GM19372 (cell line): ENCODE results near the gene MORC1.

Experiments
- ATAC-seq: cut with Tn5 transposase; IDR thresholded peaks from one replicate; pipeline ENCODE4 v1.9.1; 2021; ENCODE audit warnings: mild to moderate bottlenecking, low read depth, moderate library complexity; ENCODE audit not compliant: unreplicated experiment

Gene MORC1

DNA sequence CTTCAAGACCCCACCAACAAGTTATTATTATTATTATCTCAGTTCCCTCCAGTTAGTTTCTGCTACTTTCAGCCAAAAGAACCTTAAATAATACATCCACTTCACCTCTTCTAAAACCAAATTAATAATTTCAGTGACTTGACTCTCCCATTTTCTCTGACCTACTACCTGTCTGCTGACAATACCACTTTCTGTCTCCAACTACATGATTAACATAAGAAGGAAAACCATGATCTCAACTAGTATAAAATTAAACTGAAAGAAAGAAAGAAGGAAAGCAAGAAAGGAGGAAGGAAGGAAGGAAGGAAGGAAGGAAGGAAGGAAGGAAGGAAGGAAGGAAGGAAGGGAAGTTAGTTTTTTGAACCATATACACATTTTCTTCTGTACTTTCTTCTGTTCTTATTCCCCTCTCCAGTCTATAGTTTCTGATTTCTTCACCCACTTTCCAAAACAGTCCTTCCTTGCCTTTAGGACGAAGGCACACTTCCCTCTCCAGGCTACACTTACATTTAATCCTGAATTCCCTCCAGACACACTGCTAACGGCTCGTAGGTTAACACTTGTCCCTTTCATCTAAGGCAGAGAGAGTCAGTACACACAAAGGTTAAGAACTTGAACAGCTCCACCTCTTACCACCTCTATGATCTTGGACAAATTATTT, 84.8 kb downstream of the MORC1 start:
- ATAC-seq: no peak

DNA sequence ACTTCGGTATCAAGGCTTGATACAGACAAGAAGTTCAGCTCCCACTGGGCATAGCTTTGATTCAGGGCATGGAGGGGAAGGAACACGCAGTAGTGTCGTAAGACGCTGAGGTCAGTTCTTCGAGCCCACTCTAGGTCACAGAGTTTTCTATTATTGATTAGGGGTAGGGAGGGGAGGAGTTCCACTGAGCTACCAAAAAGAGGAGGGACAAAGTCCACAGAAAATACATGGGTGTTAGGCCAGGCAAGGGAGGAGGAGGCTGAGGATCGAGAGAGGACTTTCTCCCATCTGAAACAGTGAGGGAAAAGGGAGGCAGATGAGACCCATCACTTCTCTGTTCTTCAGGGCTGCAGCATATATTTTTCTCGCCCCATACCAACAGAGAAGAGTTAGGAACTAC, 89.2 kb downstream of the MORC1 start:
- no peak for ATAC-seq

DNA sequence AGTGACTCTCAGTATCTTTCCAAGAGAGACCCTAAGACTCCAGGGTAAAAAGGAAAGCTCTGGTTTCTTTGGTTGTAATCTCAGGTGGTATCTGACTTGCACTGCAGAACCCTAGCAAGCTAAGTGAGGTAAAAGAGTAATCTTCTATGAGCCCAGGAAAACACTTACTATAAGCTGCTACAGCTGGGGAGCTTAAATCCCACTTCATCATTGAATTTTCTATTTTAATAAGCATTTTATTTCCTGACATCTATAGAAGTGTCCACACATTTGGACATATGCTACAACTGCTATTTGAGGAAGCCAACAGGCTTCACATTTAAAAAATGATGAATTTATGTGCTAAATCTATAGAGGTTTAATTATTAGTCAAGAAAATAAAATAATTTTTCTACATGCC, 91.1 kb downstream of the MORC1 start:
- ATAC-seq: no peak

GRCh38 chr3:109025896-109026295, 92.0 kb downstream of the MORC1 start:
- no peak for ATAC-seq

DNA sequence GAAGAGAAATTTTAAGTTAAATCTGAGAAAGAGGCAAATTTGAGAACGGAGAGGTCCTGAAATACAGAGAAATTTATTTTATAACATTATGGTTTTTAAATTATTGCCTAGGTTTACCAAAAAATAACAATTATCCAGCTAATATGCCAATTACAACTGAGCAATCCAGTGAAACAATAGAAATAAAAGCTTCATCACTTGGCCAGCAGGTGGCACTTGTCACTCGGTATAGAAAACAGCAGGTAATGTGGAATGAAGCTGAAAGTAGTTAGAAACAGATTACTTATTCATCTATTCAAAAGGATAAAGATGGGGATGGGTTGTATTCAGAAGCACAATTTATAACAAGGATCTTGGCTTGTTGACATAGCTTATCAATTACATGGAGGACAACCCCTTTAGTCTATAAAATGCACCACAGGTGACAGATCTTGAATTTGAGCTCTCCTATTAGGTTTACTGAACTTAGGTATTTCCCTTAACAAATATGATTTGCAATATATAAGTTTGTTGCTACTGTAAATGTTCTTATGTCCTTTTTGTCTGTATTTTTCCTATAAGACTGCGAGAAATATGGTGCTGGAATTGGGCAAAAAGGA, 94.2 kb downstream of the MORC1 start:
- ATAC-seq: peak; percentile 92

DNA sequence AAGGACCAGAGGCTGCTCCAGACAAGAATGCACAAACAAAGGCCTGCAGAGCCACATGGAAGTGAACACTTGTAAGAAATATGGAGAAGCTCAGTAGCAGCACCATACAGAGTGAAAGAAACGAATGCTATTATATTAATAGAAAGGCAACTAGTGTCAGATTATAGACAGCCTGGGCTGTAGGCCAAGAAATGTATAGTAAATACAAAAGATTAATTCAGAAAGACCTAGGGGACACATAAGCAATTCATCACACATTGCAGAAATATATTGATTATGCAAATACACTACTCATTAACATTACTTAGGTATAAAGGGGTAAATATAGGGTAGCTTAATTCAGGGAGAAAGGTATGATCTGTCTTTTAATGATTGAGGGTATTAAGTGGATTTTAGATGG, 94.8 kb downstream of the MORC1 start:
- ATAC-seq: no peak

GRCh38 chr3:109021556-109021955, 96.4 kb downstream of the MORC1 start:
- no peak for ATAC-seq

- no peak for ATAC-seq
These were observed 99.1 kb downstream of the MORC1 start for GRCh38 chr3:109018828-109019227.

DNA sequence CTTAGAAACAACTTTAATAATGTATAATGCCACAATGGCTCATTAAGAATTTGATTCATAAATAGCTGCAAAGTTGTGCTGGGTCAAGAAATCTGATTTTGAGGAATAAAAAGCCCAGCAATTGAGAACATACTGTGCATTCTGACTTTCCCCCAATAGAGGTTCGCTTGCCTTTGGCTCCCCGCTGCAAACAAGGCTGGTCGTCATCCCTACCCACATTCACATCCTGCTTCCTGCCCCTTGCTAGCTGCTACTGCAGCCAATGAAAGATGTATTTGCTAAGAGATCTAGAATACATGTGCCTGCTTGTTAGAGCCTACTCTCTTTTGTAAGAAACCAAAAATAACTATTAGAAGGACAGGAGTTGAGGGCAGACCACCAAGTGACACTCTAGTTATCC, 112.5 kb downstream of the MORC1 start:
- ATAC-seq: no peak

DNA sequence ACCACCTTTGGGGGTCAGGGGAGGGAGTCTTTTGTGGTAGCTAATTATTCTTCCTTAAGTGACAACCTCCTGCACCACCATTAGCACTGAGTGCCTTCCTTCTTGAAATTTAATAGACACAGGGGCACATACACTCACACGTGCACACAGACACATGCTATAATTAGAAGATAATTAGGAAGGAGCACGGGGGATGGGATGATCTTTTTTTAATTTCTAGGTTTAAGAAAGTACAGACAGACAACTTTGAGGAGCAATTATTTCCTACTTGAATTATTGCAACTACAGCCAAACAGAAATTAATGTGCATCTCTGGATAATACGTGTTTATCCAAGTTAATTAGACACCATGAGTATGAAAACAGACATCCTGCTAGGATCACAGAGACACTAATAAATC, 119.5 kb downstream of the MORC1 start:
- ATAC-seq: no peak

DNA sequence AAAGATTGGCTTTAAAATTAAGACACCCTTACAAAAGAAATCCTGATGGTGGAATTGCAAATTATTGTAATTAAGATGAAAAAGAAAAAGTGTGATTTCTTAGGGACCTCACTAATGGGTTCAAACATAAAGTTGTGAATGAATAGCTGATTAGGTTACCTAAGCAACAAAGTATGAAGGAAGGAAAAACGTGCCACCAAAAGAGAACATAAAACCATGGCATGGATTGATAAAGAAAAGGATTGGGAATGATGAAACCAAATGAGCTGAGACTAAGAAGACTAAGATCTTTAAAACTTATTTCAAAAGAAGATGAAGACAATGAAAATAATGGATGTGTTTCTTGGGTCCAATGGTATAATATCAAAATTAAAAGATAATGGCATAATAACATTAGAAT, 132.1 kb downstream of the MORC1 start:
- ATAC-seq: no peak

DNA sequence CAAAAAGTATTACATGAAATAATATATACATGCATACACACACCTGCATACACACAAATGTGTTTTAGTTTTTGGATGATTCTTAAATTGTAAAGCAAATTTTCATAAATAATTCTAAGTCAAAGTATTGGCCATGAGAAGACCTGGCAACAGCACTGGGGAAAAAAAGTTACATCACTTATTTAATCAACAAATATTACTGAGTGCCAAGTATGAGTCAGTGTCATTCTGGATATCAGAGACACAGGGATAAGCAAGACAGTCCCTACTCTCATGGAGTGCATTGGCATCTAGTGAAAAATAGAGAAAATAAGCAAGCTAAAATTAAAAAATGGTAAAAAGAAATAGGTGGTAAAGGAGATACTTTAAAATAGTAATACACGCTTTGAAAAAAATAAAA, 134.9 kb downstream of the MORC1 start:
- no peak for ATAC-seq

- no peak for ATAC-seq
These were observed 141.9 kb downstream of the MORC1 start for GRCh38 chr3:108976058-108976457.

DNA sequence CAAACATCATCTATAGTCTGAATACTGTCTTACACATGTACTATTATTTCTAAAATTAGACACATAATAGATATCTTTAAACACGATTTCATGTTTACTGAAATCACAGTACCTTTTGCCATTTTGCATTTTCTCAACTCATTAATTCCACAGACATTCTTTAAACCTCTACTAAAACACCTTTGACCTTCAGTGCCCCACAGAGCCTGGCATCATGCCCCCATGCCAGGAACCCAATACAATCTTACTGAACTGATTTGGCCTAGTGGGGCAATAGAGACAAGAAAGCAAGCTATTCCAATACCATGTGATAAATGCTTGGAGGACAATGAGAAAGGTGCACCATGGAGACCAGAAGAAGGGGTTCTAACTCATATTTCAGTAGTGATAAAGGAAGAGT, 144.9 kb downstream of the MORC1 start:
- no peak for ATAC-seq

GRCh38 chr3:108972482-108972881, 145.5 kb downstream of the MORC1 start:
- no peak for ATAC-seq

GRCh38 chr3:108970561-108970960, 147.4 kb downstream of the MORC1 start:
- ATAC-seq: no peak

GRCh38 chr3:108966773-108967172, 151.2 kb downstream of the MORC1 start:
- no peak for ATAC-seq

GRCh38 chr3:108959017-108959416, 158.9 kb downstream of the MORC1 start:
- ATAC-seq: no peak

- no peak for ATAC-seq
These were observed 164.2 kb downstream of the MORC1 start, which contains the start of gene GUCA1C for GRCh38 chr3:108953700-108954099. Gene GUCA1C (minus strand): TSS chr3:108953879. CDS start chr3:108953762, 117 bp downstream.

- no peak for ATAC-seq
These were observed 164.7 kb downstream of the MORC1 start for GRCh38 chr3:108953210-108953609.

DNA sequence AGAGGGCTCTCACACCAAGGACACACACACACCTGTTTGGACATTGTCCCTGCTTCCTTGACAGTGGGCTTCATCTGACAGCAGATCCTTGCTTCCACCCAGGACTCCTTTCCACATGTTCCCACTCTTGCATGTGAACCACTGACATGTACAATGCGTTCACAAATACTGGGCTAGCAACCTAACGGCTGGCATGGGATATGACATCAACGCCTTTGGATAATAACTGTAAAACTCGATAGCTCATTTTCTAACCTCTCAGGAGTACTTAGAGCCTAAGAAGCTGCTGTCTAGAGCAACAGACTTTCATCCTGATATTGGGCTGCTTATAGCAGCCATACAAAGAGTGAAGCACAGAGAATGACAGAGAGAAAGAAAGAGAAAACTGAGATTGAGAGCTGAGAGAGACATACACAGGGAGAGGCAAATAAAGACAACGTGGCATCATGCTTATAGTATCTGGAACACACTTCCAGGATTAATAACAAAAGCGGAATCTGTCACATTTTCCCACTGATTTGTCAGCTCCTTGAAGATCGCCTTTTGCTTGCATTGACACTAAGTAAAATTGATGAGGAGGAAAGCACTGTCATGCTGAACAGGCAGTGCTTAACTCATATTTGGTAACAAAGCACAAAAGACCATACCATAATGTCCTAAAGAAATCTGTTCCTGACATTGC, 166.0 kb downstream of the MORC1 start:
- no peak for ATAC-seq

DNA sequence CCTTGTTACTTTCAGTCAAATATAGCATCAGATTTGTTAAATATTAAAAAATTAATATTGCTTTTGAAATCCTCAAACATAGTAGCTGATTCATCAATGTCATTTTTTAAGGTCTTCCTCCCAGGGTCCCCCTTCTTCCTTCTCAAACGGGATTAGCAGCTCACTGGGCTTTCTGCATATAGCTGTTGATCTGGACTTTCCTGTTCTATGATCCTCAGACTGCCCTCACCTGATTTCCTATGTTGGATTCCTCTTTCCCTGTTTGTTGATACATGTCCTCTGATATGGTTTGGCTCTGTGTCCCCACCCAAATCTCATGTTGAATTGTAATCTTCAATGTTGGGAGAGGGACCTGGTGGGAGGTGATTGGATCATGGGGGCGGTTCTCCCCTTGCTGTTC, 170.1 kb downstream of the MORC1 start:
- ATAC-seq: no peak
